Measurements from ENCODE around the gene FUBP1.
"Not testable (repeated sequence)": the region's sequence is repeated elsewhere in the genome, so short reads cannot be mapped to it uniquely, and the experiment has no call there.

Gene FUBP1

GRCh38 chr1:77987919-77988318 is 9.0 kb upstream of the FUBP1 start:
- TF ChIP-seq CTCF (IDR thresholded peaks at IDR 0.05; ENCODE audit: extremely low read depth, insufficient read depth, missing control alignments): no peak
- no peak for DNase-seq (ENCODE audit: low spot score)
- in situ Hi-C loops (cut with MboI; ENCODE audit: low pct_unique_long_range_greater_than_20kb, low sequenced_read_pairs, unreplicated experiment): no loop called here

- no peak for TF ChIP-seq CTCF (IDR thresholded peaks at IDR 0.05; ENCODE audit: extremely low read depth, insufficient read depth, missing control alignments)
- DNase-seq (ENCODE audit: low spot score): no peak
- in situ Hi-C loops (cut with MboI; ENCODE audit: low pct_unique_long_range_greater_than_20kb, low sequenced_read_pairs, unreplicated experiment): no loop called here
Observed at GRCh38 chr1:77986810-77987209, 7.9 kb upstream of the FUBP1 start.

- no peak for TF ChIP-seq CTCF (IDR thresholded peaks at IDR 0.05; ENCODE audit: extremely low read depth, insufficient read depth, missing control alignments)
- DNase-seq (ENCODE audit: low spot score): no peak
- in situ Hi-C loops (cut with MboI; ENCODE audit: low pct_unique_long_range_greater_than_20kb, low sequenced_read_pairs, unreplicated experiment): no loop called here
Observed at GRCh38 chr1:77984629-77985028, 5.8 kb upstream of the FUBP1 start.

GRCh38 chr1:77983997-77984355 is 5.1 kb upstream of the FUBP1 start:
- no peak for TF ChIP-seq CTCF (IDR thresholded peaks at IDR 0.05; ENCODE audit: extremely low read depth, insufficient read depth, missing control alignments)
- in situ Hi-C loops (cut with MboI; ENCODE audit: low pct_unique_long_range_greater_than_20kb, low sequenced_read_pairs, unreplicated experiment): no loop called here
- DNase-seq (ENCODE audit: low spot score): no peak

GRCh38 chr1:77983352-77983996 is 4.6 kb upstream of the FUBP1 start:
- DNase-seq (ENCODE audit: low spot score); in situ Hi-C loops (cut with MboI; ENCODE audit: low pct_unique_long_range_greater_than_20kb, low sequenced_read_pairs, unreplicated experiment): not testable (repeated sequence)

GRCh38 chr1:77978293-77978968 is 441 bp downstream of the FUBP1 start:
- DNase-seq (ENCODE audit: low spot score): peak; percentile 79
- in situ Hi-C loops (cut with MboI; ENCODE audit: low pct_unique_long_range_greater_than_20kb, low sequenced_read_pairs, unreplicated experiment): no loop called here
- TF ChIP-seq CTCF (IDR thresholded peaks at IDR 0.05; ENCODE audit: extremely low read depth, insufficient read depth, missing control alignments): no peak

- TF ChIP-seq CTCF (IDR thresholded peaks at IDR 0.05; ENCODE audit: extremely low read depth, insufficient read depth, missing control alignments): no peak
- in situ Hi-C loops (cut with MboI; ENCODE audit: low pct_unique_long_range_greater_than_20kb, low sequenced_read_pairs, unreplicated experiment): no loop called here
- DNase-seq (ENCODE audit: low spot score): no peak
Observed at GRCh38 chr1:77977989-77978292, 931 bp downstream of the FUBP1 start.
